Raji (cell line): ENCODE results near the gene DCC.

Experiments used
- POLR2A ChIP-seq: IDR thresholded peaks from 2 replicates; pipeline ENCODE4 v1.6.1; 2011; ENCODE audit warnings: low read depth, low read length, control low read depth; ENCODE audit not compliant: insufficient read depth

The DCC gene

GRCh38 chr18:53503914-53504441 is 1164.0 kb downstream of the DCC start:
- TF ChIP-seq POLR2A, result no peak

- TF ChIP-seq POLR2A, result no peak
Measured at GRCh38 chr18:53508529-53508928, 1168.5 kb downstream of the DCC start.

DNA sequence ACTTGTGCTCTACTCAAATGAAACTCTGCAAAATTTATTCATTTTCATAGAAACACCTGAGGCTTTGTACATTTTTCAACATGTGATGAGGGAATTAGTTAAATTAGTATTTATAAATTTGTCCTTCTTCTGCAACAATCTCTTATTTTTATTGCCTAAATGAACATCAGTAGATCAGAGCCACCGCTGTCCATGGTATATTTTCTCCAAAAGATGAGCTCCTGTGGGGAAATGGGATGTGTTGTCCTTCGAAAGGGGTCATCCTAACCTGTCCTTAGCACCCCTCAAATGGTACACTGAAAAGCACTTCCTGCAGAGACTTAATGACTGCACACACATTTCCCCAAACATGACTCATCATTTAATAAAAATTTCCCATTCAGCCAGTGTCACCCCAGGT is 1169.9 kb downstream of the DCC start:
- no peak for TF ChIP-seq POLR2A

- TF ChIP-seq POLR2A, result no peak
Measured at GRCh38 chr18:53521068-53521467, 1181.1 kb downstream of the DCC start.

DNA sequence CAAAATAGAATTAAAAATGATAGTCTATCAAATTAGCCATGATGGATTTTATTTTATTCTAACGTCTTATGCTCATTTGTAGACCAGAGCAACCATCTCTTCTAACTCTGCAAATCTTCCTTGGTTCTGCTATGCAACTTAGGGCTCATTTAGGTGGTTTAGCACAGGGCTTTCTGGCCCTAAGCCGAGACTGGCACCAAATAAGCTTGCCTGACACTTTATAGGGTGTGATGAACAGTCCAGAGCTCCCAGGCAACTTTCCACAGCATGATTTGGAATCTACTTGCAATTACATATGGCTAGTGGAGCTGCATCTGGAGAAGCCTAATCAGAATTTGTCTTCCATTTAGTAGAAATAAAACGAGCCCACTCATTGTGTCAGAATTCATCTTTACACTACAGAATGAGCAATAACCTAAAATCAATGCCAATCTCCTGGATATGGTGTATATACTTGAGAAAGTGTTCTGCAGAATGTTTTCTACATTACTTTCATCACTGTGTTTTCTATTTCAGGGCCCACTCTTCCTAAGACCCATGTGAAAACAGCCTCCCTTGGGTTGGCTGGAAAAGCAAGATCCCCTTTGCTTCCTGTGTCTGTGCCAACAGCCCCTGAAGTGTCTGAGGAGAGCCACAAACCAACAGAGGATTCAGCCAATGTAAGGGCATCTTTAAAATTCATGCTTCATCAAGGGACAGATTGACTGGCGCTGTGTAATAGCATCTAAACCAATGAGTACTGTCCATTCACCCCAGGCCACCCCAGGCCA is 1186.3 kb downstream of the DCC start:
- no peak for TF ChIP-seq POLR2A

DNA sequence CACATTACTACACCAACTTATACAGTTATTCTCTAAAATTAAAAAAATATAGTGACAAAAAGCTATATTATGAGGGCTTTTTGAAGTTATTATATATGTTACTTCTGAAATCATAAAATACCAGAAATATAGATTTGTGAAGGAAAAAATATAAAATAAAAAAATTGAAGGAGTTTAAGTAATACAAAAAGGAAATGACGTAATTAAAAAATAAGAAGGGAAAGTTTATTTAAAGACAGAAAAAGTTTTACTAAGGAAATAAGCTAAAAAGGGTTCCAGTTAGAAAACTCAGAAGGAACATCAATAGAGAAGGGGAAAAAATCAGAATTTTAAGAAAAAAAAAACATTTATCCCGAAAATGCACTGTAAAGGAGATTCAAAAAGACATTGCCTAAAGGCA is 1187.4 kb downstream of the DCC start:
- no peak for TF ChIP-seq POLR2A

- no peak for TF ChIP-seq POLR2A
Measured at GRCh38 chr18:53531187-53531586, 1191.2 kb downstream of the DCC start.

GRCh38 chr18:53531896-53532295 is 1191.9 kb downstream of the DCC start:
- TF ChIP-seq POLR2A, result no peak

GRCh38 chr18:53534203-53534602 is 1194.2 kb downstream of the DCC start:
- TF ChIP-seq POLR2A, result no peak

GRCh38 chr18:53534695-53535094 is 1194.7 kb downstream of the DCC start:
- no peak for TF ChIP-seq POLR2A

DNA sequence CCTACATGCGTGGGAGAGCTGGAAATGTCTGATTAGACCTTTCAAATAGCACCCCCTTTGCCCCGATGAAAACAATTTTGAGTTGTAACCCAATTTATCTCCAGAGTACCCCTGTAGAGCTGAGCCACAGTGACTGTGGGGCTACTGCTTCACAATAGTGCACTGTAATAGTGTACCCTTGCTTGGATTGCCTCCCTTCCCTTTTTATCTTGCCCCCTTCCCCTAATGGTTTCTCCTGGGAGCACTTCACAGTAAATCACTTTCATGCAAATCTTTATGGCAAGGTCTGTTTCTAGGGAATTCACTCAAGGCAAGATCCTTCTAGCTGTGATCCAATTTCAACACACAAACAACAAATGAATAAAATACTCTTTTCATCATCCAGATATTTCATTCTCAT is 1196.9 kb downstream of the DCC start:
- no peak for TF ChIP-seq POLR2A

GRCh38 chr18:53541924-53542323 is 1201.9 kb downstream of the DCC start:
- TF ChIP-seq POLR2A, result no peak

GRCh38 chr18:53543711-53544110 is 1203.7 kb downstream of the DCC start:
- TF ChIP-seq POLR2A, result no peak

DNA sequence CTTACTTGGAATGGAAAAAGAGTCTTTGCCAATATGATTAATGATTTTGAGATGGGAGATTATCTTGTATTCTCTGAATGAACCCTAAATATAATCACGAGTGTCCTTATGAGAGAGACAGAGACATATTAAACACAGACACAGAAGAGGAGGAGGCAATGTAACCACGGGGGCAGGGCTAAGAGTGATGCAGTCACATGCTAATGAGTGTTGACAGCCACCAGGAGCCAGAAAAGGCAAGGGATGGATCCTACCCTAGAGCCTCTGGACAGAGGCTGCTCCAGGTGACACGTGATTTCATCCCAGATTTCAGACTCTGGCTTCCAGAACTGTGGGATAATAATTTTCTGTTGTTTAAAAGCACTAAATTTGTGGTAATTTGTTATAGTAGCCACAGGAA is 1204.9 kb downstream of the DCC start:
- TF ChIP-seq POLR2A, result no peak

GRCh38 chr18:53551868-53552426 is 1212.0 kb downstream of the DCC start:
- TF ChIP-seq POLR2A, result no peak

GRCh38 chr18:53553030-53553429 is 1213.0 kb downstream of the DCC start:
- no peak for TF ChIP-seq POLR2A

DNA sequence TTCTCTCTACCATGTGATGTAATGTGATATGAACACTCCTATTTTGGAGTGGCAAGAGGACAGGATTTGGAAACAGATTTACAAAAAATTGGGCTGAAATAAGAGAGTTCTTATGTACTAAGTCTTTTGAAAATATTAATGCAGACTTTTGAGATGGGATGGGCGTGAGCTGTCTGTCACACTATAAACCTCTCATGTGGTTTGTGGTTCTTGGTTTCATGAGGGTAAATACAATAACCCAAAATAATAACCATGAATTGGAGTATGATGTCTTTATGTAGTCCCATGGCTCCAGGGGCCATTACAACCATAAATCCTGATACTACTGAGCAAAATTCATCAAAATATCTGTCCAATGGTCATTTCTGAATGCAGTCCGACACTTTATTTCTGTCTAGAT is 1216.5 kb downstream of the DCC start:
- no peak for TF ChIP-seq POLR2A

GRCh38 chr18:53560546-53560945 is 1220.5 kb downstream of the DCC start:
- no peak for TF ChIP-seq POLR2A
